GM18505 (cell line): ENCODE measurements around the gene DNAJC3.

Experiments
- ATAC-seq: cut with Tn5 transposase; IDR thresholded peaks from one replicate; pipeline ENCODE4 v1.9.1; 2021; ENCODE audit not compliant: unreplicated experiment
- POLR2A ChIP-seq: IDR thresholded peaks from 4 replicates; pipeline ENCODE4 v1.6.1; 2011; ENCODE audit warnings: borderline replicate concordance; ENCODE audit not compliant: insufficient read depth, insufficient read length; ENCODE audit errors: extremely low read depth

Gene DNAJC3

GRCh38 chr13:95676762-95677563 is at the start of gene DNAJC3:
Gene DNAJC3 (plus strand): TSS chr13:95677139. CDS start chr13:95677256, 117 bp downstream.
- peak; percentile 97 for ATAC-seq

GRCh38 chr13:95627590-95627989 is 49.3 kb upstream of the DNAJC3 start:
- no peak for TF ChIP-seq POLR2A
- ATAC-seq, result no peak

More at GRCh38 chr13:95676762-95677563, at the start of gene DNAJC3:
- peak; percentile 97 for TF ChIP-seq POLR2A

- TF ChIP-seq POLR2A, result no peak
- no peak for ATAC-seq
Observed at GRCh38 chr13:95628488-95628887, 48.5 kb upstream of the DNAJC3 start.

- TF ChIP-seq POLR2A, result no peak
- no peak for ATAC-seq
Observed at GRCh38 chr13:95629071-95629470, 47.9 kb upstream of the DNAJC3 start.

- TF ChIP-seq POLR2A, result no peak
- no peak for ATAC-seq
Observed at GRCh38 chr13:95630593-95630992, 46.3 kb upstream of the DNAJC3 start.

- no peak for TF ChIP-seq POLR2A
Observed at GRCh38 chr13:95636853-95637252, 40.1 kb upstream of the DNAJC3 start.

GRCh38 chr13:95641291-95642027 is 35.5 kb upstream of the DNAJC3 start:
- ATAC-seq, result no peak
- TF ChIP-seq POLR2A, result no peak

More at GRCh38 chr13:95636853-95637252, 40.1 kb upstream of the DNAJC3 start:
- ATAC-seq, result no peak

GRCh38 chr13:95642028-95642621 is 34.8 kb upstream of the DNAJC3 start:
- ATAC-seq, result no peak

GRCh38 chr13:95642999-95643398 is 33.9 kb upstream of the DNAJC3 start:
- TF ChIP-seq POLR2A, result no peak

More at GRCh38 chr13:95642028-95642621, 34.8 kb upstream of the DNAJC3 start:
- no peak for TF ChIP-seq POLR2A

GRCh38 chr13:95643571-95643935 is 33.4 kb upstream of the DNAJC3 start:
- no peak for ATAC-seq
- no peak for TF ChIP-seq POLR2A

More at GRCh38 chr13:95642999-95643398, 33.9 kb upstream of the DNAJC3 start:
- no peak for ATAC-seq

- TF ChIP-seq POLR2A, result no peak
- peak; percentile 61 for ATAC-seq
Observed at GRCh38 chr13:95643936-95644598, 32.9 kb upstream of the DNAJC3 start.

- ATAC-seq, result peak; percentile 77
- no peak for TF ChIP-seq POLR2A
Observed at GRCh38 chr13:95644601-95645052, 32.3 kb upstream of the DNAJC3 start, which contains the start of gene DZIP1. Gene DZIP1 (minus strand): TSS chr13:95644706. CDS start chr13:95642029, 2,677 bp downstream.

GRCh38 chr13:95647321-95647720 is 29.6 kb upstream of the DNAJC3 start:
- no peak for ATAC-seq
- TF ChIP-seq POLR2A, result no peak
